HL-60 (cell line): Measurements from ENCODE around the gene GRM8.
"Not testable (repeated sequence)": the region's sequence is repeated elsewhere in the genome, so short reads cannot be mapped to it uniquely, and the experiment has no call there.

ENCODE experiments used
- GABPA ChIP-seq: IDR thresholded peaks from 2 replicates; pipeline ENCODE4 v1.6.1; 2012; ENCODE audit warnings: low read depth
- POLR2AphosphoS5 ChIP-seq: IDR thresholded peaks from 2 replicates; pipeline ENCODE4 v1.6.1; 2012; ENCODE audit warnings: low read depth
- TF ChIP-seq, protein P1 (sequence below): IDR thresholded peaks from one replicate; pipeline ENCODE4 v1.5.1; 2011; ENCODE audit warnings: low read length, control low read depth, inconsistent platforms; ENCODE audit not compliant: insufficient read depth

DNA sequence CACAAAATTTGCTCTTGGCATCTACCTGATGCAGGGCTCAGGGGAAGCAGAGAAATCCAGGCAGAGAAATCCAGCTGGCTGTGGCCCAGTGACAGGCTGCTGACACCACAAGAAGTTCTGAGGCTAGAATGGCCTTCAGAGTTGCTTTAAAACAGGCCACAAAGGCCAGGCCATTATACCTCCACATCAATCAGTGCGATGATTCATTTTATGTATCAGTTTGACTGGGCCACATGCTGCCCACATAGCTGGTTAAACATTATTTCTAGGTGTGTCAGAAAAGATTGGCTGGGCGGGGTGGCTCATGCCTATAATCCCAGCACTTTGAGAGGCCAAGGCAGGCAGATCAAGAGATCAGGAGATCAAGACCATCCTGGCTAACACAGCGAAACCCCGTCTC lies 341.1 kb downstream of the GRM8 start:
- not testable (repeated sequence) for TF ChIP-seq POLR2AphosphoS5, GABPA
- TF ChIP-seq, protein P1, sequence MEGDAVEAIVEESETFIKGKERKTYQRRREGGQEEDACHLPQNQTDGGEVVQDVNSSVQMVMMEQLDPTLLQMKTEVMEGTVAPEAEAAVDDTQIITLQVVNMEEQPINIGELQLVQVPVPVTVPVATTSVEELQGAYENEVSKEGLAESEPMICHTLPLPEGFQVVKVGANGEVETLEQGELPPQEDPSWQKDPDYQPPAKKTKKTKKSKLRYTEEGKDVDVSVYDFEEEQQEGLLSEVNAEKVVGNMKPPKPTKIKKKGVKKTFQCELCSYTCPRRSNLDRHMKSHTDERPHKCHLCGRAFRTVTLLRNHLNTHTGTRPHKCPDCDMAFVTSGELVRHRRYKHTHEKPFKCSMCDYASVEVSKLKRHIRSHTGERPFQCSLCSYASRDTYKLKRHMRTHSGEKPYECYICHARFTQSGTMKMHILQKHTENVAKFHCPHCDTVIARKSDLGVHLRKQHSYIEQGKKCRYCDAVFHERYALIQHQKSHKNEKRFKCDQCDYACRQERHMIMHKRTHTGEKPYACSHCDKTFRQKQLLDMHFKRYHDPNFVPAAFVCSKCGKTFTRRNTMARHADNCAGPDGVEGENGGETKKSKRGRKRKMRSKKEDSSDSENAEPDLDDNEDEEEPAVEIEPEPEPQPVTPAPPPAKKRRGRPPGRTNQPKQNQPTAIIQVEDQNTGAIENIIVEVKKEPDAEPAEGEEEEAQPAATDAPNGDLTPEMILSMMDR = not testable (repeated sequence)
